ENCODE measurements around the gene USH1G. TPM values are rescaled to one million over a fixed set of nuclear protein-coding genes. Genes with fewer than 3 reads are reported as not detected.

USH1G gene
- total and polyA plus RNA-seq, 2 of the 13 experiments (the other 11 are each of a cell fraction or from before 2014, with no cell fraction given) = 0.04 TPM; not detected in 1

DNA sequence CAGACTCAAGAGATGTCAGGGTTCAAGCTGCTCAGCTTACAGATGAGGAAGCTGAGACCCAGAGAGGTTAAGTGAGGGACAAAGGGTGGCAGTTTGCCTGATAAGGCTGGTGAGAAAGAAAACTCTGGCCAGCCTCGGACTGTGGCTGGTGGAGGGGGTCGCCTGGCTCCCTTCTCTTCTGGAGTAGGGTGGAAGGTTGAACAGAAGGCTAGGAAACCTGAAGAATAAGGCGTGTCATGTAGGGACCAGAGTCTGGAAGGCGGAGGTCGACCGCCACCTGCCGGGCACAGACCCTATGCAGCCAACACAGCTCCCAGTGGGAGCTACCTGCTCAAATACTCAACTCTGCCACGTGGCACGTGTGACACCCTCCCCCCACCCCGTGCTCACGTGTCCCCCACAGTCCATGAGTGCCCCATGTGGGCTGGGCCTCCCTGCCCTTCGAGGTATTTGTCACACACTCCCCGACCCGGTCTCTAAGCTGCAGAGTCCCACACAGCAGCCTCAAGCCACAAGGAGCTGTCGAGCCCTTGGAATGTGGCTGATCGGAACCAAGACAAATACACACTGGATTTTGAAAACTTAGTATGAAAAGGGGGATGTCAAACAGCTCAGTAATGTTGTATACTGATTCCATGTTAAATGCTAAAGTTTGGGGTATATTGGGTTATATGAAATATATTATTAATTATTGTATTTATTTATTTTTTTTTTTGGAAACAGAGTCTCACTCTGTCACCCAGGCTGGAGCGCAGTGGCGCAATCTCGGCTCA is 37.7 kb upstream of the USH1G start (continued):
- TF ChIP-seq, protein P1, sequence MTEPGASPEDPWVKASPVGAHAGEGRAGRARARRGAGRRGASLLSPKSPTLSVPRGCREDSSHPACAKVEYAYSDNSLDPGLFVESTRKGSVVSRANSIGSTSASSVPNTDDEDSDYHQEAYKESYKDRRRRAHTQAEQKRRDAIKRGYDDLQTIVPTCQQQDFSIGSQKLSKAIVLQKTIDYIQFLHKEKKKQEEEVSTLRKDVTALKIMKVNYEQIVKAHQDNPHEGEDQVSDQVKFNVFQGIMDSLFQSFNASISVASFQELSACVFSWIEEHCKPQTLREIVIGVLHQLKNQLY (CRISPR knock-in tag; IDR thresholded peaks at IDR 0.05) = peak; percentile 93
- TF ChIP-seq KLF12 (CRISPR knock-in tag; IDR thresholded peaks at IDR 0.05; ENCODE audit: borderline replicate concordance) (0 out of 2 replicates have a peak, but pooled peaks have one; percentile 61), ETV6 (CRISPR knock-in tag; conservative IDR thresholded peaks at IDR 0.05) (peak; percentile 62; the same call in 1 of the 2 replicates), MXD4 (CRISPR knock-in tag; IDR thresholded peaks at IDR 0.05) (peak; percentile 81), KAT8 (CRISPR knock-in tag; IDR thresholded peaks at IDR 0.05) (peak; percentile 70; the same call in 1 of the 2 replicates), ZNF879 (CRISPR knock-in tag; IDR thresholded peaks at IDR 0.05) (no peak), HDAC6 (IDR thresholded peaks at IDR 0.05; ENCODE audit: low read depth, low read length) (no peak), ZNF3 (CRISPR knock-in tag; IDR thresholded peaks at IDR 0.05) (0 out of 2 replicates have a peak, but pooled peaks have one; percentile 16), ZFP82 (CRISPR knock-in tag; IDR thresholded peaks at IDR 0.05; ENCODE audit: borderline replicate concordance) (no peak), ZBTB7B (CRISPR knock-in tag; IDR thresholded peaks at IDR 0.05) (peak; percentile 77; the same call in 1 of the 2 replicates), MEIS1 (CRISPR knock-in tag; IDR thresholded peaks at IDR 0.05; ENCODE audit: borderline replicate concordance) (peak; percentile 72), ZNF326 (CRISPR knock-in tag; IDR thresholded peaks at IDR 0.05; ENCODE audit: borderline replicate concordance) (no peak), ZNF777 (CRISPR knock-in tag; IDR thresholded peaks at IDR 0.05) (0 out of 2 replicates have a peak, but pooled peaks have one; percentile 32), HNF4A (CRISPR knock-in tag; IDR thresholded peaks at IDR 0.05) (peak; percentile 40; the same call in 1 of the 2 replicates), ZC3H13 (CRISPR knock-in tag; IDR thresholded peaks at IDR 0.05) (no peak), REXO4 (CRISPR knock-in tag; IDR thresholded peaks at IDR 0.05; ENCODE audit: borderline replicate concordance) (no peak; the same call in 1 of the 2 replicates), ZNF224 (CRISPR knock-in tag; IDR thresholded peaks at IDR 0.05) (no peak), ZNF703 (CRISPR knock-in tag; IDR thresholded peaks at IDR 0.05; ENCODE audit: borderline replicate concordance) (no peak), PAWR (CRISPR knock-in tag; IDR thresholded peaks at IDR 0.05; ENCODE audit: borderline replicate concordance) (no peak), ZNF720 (CRISPR knock-in tag; IDR thresholded peaks at IDR 0.05) (no peak), ZBTB21 (CRISPR knock-in tag; IDR thresholded peaks at IDR 0.05) (peak; percentile 27; the same call in 1 of the 2 replicates), ARID2 (CRISPR knock-in tag; IDR thresholded peaks at IDR 0.05; ENCODE audit: borderline replicate concordance) (no peak)
- TF ChIP-seq, protein P2, sequence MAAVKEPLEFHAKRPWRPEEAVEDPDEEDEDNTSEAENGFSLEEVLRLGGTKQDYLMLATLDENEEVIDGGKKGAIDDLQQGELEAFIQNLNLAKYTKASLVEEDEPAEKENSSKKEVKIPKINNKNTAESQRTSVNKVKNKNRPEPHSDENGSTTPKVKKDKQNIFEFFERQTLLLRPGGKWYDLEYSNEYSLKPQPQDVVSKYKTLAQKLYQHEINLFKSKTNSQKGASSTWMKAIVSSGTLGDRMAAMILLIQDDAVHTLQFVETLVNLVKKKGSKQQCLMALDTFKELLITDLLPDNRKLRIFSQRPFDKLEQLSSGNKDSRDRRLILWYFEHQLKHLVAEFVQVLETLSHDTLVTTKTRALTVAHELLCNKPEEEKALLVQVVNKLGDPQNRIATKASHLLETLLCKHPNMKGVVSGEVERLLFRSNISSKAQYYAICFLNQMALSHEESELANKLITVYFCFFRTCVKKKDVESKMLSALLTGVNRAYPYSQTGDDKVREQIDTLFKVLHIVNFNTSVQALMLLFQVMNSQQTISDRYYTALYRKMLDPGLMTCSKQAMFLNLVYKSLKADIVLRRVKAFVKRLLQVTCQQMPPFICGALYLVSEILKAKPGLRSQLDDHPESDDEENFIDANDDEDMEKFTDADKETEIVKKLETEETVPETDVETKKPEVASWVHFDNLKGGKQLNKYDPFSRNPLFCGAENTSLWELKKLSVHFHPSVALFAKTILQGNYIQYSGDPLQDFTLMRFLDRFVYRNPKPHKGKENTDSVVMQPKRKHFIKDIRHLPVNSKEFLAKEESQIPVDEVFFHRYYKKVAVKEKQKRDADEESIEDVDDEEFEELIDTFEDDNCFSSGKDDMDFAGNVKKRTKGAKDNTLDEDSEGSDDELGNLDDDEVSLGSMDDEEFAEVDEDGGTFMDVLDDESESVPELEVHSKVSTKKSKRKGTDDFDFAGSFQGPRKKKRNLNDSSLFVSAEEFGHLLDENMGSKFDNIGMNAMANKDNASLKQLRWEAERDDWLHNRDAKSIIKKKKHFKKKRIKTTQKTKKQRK (IDR thresholded peaks at IDR 0.05; ENCODE audit: low read length) = no peak
- TF ChIP-seq, protein P3, sequence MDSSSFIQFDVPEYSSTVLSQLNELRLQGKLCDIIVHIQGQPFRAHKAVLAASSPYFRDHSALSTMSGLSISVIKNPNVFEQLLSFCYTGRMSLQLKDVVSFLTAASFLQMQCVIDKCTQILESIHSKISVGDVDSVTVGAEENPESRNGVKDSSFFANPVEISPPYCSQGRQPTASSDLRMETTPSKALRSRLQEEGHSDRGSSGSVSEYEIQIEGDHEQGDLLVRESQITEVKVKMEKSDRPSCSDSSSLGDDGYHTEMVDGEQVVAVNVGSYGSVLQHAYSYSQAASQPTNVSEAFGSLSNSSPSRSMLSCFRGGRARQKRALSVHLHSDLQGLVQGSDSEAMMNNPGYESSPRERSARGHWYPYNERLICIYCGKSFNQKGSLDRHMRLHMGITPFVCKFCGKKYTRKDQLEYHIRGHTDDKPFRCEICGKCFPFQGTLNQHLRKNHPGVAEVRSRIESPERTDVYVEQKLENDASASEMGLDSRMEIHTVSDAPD (CRISPR knock-in tag; IDR thresholded peaks at IDR 0.05) = peak; percentile 65; the same call in 1 of the 2 replicates
- TF ChIP-seq, protein P4, sequence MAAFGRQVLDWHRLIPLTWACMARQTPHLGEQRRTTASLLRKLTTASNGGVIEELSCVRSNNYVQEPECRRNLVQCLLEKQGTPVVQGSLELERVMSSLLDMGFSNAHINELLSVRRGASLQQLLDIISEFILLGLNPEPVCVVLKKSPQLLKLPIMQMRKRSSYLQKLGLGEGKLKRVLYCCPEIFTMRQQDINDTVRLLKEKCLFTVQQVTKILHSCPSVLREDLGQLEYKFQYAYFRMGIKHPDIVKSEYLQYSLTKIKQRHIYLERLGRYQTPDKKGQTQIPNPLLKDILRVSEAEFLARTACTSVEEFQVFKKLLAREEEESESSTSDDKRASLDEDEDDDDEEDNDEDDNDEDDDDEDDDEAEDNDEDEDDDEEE (CRISPR knock-in tag; IDR thresholded peaks at IDR 0.05) = no peak

All from HepG2 (cell line).